COLO668 (cell line): Measurements from ENCODE around the gene MICAL2.

Source experiments
- DNase-seq: peaks from one replicate; lab custom pipeline; 2025; ENCODE audit not compliant: unreplicated experiment; lab: John Stamatoyannopoulos, UW

The MICAL2 gene

DNA sequence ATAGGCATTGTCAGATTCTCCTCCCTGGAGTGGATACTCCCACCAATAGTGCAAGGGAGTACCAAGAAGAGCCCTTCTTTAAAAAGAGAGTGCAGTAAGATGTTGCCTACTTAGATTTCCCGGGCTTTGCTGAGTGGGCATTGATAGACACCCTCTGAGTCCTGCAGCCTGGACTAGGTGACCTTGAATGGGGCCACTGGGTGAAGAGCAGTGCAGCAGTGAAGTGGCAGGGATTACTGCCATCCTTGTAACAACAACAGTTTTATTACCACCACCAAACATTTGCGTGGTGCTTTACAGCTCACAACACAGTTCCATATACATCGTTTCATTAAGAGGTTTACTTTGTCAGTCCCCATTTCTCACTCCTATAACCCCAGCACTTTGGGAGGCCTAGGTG lies 59.4 kb downstream of the MICAL2 start:
- no peak for DNase-seq

DNA sequence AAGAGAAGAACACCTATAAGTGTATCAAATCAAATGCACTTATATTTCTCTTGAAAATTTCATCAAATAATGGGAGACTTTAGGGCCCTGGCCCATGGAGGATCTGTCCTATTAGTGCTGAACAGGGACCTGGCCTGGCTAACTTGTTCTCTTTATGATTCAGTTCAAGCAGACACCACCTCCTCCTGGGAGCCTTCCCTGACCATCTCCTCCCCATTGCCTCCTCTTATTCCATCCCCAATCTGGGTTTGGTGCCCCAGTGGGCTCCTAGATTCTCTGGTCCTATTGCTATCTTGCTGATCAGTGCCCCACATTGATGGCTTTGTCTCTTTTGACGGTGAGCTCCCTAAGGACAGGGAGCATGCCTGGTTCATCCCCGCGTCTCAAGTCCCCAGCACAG lies 60.1 kb downstream of the MICAL2 start:
- DNase-seq, result no peak

DNA sequence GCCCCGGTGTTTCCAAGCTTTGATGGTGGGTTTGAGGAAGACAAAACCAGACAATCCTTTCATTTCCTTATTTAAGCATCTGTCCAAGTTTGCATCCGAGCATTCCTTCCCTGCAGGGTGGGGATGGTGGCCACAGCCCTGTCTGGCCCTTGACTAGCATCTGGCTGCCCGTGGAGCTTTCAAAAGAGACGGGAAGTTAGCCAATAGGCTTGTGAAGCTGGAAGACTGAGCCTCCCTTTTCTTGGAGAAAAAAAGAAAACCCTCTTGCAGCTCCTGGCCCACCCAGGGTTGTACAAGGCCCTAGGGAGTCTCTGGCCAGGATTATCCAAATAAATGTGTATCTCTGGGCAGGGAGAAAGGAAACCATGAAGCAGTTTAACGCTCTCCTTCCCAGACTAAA lies 60.6 kb downstream of the MICAL2 start:
- no peak for DNase-seq

DNA sequence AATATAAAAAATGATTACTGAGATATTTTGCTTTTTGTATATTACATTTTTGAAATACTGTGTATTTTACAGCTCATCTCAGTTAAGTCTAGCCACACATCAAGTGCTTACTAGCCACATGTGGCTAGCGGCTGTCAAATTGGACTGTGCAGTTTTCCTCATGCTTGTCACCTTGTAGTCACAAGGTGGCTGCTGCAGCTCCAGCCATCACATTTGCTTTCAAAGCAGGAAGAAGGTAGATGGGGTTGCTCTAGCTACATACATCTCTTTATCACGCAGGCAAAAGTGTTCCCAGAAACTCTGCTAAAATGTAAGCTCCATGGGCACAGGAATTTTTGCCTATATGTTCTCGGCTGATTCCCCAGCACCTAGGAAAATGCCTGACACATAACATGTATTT lies 61.5 kb downstream of the MICAL2 start:
- DNase-seq, result no peak

DNA sequence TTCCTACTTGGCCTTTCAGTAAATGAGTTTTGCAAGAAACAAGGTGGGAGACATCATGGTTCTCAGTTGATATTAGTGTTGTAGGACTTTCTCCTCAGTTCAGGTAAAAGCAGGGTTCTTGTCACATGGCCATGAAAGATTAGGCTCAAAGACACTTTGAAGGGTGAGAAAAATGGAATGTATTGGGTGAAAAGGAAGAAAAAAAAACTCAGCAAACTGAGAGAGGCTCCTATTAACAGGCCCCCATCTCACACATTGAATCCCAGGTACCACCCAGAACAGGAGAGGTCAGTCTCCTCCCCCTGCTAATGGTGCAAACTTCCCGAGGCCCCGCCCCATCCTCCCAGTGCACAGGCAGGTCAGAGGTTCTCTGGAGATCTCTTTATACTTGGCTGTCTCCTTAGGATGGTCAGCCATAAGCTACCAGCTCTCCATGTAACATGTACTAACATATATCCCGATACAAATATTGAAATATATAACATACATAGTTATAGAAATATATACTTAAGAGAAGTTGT lies 62.2 kb downstream of the MICAL2 start:
- DNase-seq, result no peak

DNA sequence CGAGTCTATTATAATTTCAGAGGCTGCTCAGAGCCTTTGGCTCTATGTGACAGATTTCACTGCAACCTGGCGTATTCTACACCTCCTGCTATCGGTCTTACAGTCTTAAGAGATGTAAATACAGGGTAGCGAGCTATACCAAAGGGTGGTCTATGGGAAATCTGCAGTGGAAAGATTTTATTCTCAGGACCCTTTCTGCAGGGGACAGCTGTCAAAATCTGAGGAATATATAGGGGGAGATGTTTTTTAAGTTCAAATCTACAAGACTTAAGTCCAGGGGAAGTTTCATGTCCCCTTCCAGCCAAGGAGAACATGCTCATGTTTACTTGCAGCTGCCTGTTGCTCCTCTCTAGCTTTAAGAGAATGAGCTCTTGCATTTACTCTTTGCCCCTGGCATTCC lies 62.7 kb downstream of the MICAL2 start:
- no peak for DNase-seq

DNA sequence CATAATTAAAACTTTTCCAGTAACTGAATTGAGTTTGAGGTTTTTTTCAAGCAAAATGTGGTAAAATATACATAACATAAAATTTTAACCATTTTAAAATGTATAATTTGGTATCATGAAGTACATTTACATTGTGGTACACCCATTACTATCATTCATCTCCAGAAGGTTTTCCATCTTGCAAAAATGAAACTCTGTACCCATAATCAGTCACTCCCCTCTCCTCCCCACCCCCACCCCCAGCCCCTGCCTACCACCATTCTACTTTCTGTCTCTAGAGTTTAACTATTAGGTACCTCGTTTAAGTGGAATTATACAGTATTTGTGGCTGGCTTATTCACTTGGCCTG lies 63.7 kb downstream of the MICAL2 start:
- DNase-seq, result no peak

DNA sequence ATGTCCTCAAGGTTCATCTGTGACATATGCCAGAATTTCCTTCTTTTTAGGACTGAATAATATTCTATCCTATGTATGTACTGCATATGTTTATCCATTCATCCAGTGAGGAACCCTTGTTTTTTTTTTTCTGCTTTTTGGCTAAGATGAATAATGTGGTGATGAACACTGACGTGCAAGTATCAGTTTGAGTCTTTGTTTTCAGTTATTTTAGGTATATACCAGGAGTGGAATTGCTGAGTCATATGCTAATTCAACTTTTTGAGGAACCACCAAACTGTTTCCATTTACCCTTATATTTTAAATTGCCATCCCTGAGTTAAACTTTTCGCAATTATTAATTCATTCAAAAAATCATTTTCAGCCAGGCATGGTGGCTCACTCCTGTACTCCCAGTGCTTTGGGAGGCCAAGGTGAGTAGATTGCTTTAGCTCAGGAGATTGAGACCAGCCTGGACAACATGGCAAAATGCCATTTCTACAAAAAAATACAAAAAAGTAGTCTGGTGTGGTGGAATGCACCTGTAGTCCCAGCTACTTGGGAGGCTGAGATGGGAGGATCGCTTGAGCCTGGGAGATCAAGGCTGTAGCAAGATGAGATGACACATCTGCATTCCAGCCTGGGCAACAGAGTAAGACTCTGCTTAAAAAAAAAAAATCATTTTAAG lies 64.2 kb downstream of the MICAL2 start:
- DNase-seq, result no peak

DNA sequence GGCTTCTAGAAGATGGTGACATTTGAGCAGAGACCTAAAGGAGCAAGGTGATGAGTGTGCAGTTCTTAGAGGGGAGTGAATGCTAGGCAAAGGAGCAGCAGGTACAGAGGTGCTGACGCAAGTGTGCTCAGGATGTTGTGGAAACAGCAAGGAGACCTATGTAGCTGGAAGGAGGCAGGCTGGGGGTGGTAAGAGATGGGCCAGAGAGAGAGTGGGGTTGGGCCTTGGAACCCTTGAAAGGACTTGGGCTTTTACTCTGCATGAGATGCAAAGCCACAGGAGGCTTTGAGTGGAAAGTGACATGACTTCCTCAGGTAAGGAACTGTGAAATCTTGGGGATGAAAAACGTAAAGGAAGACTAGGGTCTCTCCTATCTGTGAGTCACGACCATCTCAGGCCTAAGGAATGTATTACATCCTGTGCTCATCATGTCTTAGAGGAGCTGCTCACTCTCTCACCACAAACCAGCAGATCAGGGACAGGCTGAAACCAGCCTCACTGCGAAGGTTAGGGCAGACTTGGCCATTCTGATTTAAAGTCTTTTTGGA lies 65.4 kb downstream of the MICAL2 start:
- no peak for DNase-seq

DNA sequence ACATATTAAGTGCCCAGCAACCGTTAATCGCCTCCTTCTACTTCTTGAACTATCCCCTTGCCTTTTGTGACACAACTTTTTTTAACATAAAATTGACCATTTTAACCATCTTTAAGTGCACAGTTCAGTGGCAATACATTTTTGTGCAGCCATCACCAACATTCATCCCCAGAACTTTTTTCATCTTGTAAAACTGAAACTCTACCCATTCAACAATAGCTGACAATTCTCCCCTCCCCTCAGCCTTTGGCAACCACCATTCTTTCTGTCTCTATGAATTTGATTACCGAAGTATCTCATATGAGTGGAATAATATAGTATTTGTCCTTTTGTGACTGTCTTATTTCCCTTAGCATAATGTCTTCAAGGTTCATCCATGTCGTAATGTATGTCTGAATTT lies 66.0 kb downstream of the MICAL2 start:
- DNase-seq, result no peak

DNA sequence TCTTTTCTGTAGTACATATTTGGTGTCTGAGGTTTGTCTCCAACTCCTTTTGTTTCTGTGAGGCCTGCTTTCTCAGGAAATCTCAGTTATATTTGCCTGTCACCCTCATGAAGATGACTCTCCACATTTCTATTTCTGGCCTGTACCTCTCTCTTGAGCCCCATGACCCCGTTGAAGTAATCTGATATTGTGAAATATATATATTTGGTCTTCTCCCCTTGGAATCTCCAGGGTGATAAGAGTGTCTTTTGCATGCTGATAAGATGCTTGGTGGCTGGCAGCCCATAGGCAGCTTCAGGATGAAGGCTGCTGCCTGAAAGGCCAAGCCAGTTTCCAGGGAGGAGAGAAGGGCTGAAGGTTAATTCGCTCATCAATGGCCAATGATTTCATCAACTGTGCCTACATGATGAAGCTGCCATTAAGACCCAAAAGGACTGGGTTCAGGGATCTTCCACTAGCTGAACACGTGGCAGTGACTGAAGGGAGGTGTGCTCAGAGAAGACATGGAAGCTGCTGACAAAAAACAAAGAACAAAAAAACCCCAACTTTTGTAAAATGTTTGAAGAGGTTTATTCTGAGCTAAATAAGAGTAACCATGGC lies 67.4 kb downstream of the MICAL2 start:
- DNase-seq, result no peak

DNA sequence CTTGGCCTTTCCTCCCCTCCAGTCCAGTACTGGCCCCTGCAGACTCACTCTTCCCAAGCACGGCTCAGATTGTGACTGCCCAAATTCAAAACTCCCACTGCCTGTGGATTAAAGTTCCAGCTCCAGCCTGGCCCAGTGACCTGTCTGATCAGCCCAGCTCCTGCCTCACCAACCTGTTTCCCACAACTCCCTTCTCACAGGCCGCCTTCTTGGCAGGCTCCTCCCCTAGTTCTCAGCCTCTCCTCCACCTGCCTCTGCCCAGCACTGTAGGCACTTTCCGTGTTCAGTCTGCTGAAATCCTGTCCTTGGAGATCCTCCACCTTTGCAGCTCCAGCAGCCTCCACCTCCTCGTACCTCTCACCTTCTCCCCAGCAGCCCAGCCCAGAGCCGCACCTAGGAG lies 68.6 kb downstream of the MICAL2 start:
- no peak for DNase-seq

DNA sequence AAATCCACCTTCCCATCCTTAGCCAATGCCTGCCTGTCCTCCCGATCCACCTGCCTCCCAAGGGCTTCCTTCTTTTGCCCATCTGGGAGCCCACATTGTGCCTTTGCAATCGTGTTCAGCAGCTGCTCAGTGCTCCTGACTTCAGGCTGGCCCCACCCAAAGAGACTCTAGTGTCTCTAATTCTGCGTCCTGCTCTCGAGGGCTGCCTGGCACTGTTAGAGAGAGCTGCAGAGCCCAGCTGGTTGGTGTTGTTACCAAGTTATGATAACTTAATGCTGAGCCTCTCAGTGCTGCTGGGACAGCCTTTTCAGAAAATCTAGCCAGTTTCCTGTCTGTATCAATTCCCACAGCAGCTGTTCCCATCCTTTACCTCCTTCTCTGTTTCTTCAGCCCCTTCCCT lies 69.1 kb downstream of the MICAL2 start:
- no peak for DNase-seq

DNA sequence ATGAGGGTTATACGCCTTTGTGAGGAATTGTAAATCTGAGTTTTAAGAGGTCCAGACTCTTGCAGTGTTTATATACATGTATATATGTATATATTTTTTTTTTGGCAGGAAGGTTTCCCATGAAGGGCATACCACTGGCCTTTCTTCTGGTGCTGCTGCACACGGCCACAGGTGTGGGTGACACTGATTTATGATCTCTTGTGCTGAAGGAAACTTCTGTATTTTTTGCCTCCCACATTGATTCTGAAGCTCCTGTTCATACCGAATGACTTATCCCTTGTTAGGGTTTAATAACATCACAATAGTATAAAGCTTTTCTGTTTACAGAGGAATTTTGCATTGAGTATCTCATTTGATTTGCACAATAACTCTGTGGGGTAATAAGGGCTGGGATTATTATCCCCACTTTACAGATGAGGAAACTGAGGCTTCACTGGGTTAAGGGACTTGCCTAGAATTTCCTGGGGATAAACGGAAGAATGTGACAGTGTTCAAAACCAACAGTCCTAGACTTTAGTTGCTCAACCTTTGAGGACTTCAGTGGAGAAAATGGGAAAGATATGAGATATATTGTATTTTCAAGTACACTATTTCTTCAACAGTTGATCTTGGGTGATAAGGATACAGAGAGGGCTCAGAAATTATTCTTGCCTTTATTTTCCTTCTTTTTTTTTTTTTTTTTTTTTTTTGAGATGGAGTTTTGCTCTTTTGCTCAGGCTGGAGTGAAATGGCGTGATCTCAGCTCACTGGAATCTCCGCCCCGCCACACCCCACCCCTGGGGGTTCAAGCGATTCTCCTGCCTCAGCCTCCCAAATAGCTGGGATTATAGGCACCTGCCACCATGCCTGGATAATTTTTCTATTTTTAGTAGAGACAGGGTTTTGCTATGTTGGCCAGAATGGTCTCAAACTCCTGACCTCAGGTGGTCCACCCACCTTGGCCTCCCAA lies 70.1 kb downstream of the MICAL2 start:
- no peak for DNase-seq

DNA sequence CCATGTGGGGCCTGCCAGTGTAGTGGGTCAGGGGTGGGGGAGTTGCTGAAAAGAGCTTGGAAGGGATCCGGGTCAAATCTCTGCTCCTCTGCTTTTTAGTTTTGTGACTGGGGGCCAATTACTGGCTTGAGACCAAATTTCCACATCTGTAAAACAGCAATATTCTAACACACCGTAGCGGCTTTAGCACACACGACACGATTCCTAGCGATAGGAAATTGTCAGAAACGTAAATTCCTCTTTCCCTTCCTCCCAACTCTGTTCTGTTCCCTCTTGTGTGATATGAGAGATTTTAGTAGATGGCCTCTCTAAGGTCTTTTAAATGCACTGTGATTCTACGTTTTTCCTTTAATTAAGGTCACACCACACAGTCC lies 71.9 kb downstream of the MICAL2 start:
- no peak for DNase-seq

DNA sequence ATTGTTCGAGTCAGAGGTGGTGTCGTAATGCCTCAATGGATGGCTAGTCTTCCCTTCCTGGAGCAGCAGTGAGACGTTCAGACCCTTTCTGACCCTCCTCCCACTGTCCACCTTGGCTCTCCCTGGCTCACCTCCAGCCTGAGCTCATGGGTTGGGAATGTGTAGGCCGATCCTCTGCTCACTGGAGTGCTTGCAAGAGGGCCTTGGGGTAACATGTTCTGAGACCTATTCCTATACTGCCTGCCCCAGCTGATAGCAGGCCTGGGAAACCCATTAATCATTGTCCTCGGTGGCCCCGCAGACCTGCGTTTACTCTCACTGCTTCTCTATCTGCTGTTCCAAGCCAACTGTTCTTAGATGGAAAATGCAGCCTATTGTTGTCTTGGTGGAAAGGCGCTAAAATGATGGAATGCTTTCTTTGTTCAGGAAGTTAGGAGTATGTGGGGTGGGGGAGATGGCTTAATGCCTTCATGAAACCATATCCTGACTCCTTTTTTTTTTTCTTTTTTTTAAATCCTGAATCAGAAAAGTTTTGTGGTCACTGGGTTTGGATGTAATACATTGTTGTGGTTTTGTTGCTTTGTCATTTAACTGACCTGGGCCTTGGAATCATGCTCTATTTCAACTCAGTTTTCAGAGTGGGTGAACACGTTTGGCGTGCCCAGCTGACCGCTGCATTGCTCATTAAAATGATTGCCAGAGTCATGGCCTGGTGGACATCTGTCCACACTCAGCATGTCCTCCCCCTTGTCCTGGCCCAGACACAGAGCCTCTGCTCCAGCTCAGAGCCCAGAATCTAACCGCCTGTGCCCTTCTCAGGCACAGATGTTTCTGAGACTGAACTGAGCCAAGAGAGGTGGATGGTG lies 72.5 kb downstream of the MICAL2 start:
- no peak for DNase-seq

DNA sequence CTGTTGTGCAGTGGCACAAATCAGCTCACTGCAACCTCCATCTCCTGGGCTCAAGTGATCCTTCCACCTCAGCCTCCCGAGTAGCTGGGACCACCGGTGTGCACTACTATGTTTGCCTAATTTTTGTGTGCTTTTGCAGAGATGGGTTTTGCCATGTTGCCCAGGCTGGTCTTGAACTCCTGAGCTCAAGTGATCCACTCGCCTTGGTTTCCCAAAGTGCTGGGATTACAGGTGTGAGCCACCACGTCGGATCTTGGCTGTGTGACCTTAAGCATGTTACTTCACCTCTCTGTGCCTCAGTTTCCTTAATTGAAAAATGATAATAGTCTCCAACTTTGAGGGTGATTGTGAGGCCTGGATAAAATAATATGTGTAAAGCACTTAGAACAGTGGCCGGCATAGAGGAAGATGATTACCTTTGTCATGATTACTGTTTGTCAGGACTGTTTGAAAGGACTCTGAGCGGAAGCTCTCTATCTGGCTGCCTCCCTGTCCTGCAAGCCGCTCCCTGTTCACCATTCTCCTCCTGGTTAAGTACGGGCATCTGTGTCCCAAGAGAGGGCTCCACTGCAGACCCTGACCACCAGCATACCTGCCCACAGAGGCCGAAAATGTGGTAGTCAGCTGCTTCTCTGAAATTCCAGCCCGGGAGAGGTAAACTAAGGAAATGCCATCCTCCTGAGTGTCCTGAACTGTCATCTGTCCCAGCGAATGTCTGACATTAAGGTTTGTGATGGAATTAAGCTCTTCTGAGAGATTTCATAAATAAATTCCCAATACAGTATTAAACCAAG lies 73.6 kb downstream of the MICAL2 start:
- no peak for DNase-seq

DNA sequence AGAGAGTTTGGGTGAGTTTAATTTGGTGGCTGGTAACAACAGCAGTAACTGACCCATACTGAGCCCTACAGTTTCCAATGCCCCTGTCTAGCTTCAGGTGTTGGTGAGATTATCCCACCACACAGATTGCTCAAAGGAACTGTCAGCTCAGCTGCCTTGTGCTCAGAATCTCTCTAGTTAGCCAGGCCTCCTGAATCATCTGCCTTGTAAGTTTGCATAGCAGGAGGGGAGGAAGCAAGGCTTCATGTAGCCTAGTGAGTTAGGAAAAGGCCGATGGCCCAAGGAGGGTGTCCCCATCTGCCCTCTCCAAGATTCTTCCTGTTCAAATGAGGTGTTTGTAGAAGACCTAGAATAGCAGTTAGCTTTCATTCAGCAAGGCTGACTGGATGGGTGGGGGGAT lies 74.3 kb downstream of the MICAL2 start:
- DNase-seq, result no peak

DNA sequence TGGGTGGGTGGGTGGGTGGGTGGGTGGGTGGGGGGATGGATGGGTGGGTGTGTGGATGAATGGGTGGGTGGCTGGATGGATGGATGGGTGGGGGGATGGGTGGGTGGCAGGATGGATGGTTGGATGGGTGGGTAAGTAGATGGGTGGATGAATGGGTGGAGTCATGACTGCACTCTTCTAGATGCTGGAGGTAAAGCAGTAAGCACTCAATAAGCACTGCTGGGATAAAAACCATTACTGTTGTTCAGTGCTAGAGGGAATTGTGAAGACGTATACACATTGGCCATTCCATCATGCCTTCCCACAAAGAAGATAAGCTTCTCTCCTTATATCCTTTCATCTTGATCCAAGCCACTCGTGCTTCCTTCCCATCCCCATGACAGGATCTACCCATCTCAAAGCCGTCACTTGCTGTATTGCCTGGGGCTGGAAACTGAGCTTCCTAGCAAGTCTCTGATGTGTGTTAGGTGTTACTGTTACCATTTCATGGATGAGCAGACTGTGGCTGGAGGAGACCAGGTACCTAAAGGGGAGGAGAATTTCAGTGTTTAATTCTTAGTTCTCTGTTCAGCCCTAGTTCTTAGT lies 74.8 kb downstream of the MICAL2 start:
- no peak for DNase-seq

DNA sequence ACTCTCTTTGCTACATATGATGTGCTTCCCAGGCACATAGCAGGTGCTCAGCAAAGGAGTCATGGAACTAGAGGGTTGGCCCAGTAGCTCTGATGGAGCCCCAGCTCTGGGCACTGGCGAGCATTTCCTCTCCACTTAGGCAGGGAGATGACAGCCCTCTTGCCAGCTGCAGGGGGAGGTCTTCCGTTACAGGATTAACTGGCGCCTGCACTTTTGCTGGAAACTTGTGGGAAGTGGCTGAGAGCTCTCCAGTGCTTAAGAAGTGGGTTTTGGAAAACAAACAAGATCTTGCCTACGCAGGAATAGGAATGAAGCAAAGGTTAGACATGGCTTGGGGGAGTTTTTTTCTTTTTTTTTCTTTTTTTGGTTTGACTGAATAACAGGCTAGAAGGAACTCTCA lies 75.5 kb downstream of the MICAL2 start:
- no peak for DNase-seq
